GM21447 (cell line): ENCODE data around the gene RPL37A.
"Not testable (repeated sequence)": the region's sequence is repeated elsewhere in the genome, so short reads cannot be mapped to it uniquely, and the experiment has no call there.

Experiments used
- ATAC-seq: cut with Tn5 transposase; IDR thresholded peaks from one replicate; pipeline ENCODE4 v1.9.1; 2021; ENCODE audit not compliant: unreplicated experiment

Gene RPL37A

GRCh38 chr2:216516730-216517350, 18.2 kb downstream of the RPL37A start:
- ATAC-seq = no peak

GRCh38 chr2:216517447-216518225, 19.0 kb downstream of the RPL37A start:
- ATAC-seq = no peak

- ATAC-seq = not testable (repeated sequence)
Measured at GRCh38 chr2:216518566-216519119, 20.0 kb downstream of the RPL37A start.

GRCh38 chr2:216519154-216519762, 20.6 kb downstream of the RPL37A start:
- peak; percentile 61 for ATAC-seq

- no peak for ATAC-seq
Measured at GRCh38 chr2:216520112-216520511, 21.5 kb downstream of the RPL37A start.

GRCh38 chr2:216522892-216523502, 24.4 kb downstream of the RPL37A start:
- no peak for ATAC-seq

- no peak for ATAC-seq
Measured at GRCh38 chr2:216525972-216526371, 27.3 kb downstream of the RPL37A start.

GRCh38 chr2:216526939-216527338, 28.3 kb downstream of the RPL37A start:
- ATAC-seq = no peak

- ATAC-seq = no peak
Measured at GRCh38 chr2:216527600-216527999, 29.0 kb downstream of the RPL37A start.

- ATAC-seq = no peak
Measured at GRCh38 chr2:216532562-216532961, 33.9 kb downstream of the RPL37A start.

GRCh38 chr2:216533609-216534008, 35.0 kb downstream of the RPL37A start:
- no peak for ATAC-seq

- ATAC-seq = no peak
Measured at GRCh38 chr2:216534809-216535208, 36.2 kb downstream of the RPL37A start.

- no peak for ATAC-seq
Measured at GRCh38 chr2:216535454-216535995, 36.9 kb downstream of the RPL37A start.

GRCh38 chr2:216536734-216537210, 38.1 kb downstream of the RPL37A start:
- ATAC-seq = no peak

GRCh38 chr2:216537366-216537765, 38.7 kb downstream of the RPL37A start:
- ATAC-seq = no peak

GRCh38 chr2:216538538-216538937, 39.9 kb downstream of the RPL37A start:
- ATAC-seq = no peak

GRCh38 chr2:216539120-216539519, 40.5 kb downstream of the RPL37A start:
- no peak for ATAC-seq

GRCh38 chr2:216539791-216540241, 41.2 kb downstream of the RPL37A start:
- peak; percentile 73 for ATAC-seq

- ATAC-seq = no peak
Measured at GRCh38 chr2:216540920-216541319, 42.3 kb downstream of the RPL37A start.

- no peak for ATAC-seq
Measured at GRCh38 chr2:216541505-216541904, 42.9 kb downstream of the RPL37A start.

GRCh38 chr2:216545359-216545758, 46.7 kb downstream of the RPL37A start:
- no peak for ATAC-seq
